ENCODE results near the gene KCNV2.

The KCNV2 gene

GRCh38 chr9:2717385-2717784 lies at the start of gene KCNV2:
Gene KCNV2 (plus strand): TSS chr9:2717510. CDS start chr9:2717740, 230 bp downstream.
- DNase-seq (ENCODE audit: low read depth): no peak
- TF ChIP-seq, protein P1, sequence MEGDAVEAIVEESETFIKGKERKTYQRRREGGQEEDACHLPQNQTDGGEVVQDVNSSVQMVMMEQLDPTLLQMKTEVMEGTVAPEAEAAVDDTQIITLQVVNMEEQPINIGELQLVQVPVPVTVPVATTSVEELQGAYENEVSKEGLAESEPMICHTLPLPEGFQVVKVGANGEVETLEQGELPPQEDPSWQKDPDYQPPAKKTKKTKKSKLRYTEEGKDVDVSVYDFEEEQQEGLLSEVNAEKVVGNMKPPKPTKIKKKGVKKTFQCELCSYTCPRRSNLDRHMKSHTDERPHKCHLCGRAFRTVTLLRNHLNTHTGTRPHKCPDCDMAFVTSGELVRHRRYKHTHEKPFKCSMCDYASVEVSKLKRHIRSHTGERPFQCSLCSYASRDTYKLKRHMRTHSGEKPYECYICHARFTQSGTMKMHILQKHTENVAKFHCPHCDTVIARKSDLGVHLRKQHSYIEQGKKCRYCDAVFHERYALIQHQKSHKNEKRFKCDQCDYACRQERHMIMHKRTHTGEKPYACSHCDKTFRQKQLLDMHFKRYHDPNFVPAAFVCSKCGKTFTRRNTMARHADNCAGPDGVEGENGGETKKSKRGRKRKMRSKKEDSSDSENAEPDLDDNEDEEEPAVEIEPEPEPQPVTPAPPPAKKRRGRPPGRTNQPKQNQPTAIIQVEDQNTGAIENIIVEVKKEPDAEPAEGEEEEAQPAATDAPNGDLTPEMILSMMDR (IDR thresholded peaks at IDR 0.05; ENCODE audit: low read depth, low read length): no peak
- TF ChIP-seq MYC (IDR thresholded peaks at IDR 0.05; ENCODE audit: low read depth, low read length) (no peak), POLR2A (IDR thresholded peaks at IDR 0.05; ENCODE audit: extremely low read depth, insufficient read length) (no peak), MAX (IDR thresholded peaks at IDR 0.05; ENCODE audit: low read depth, low read length) (no peak)
- H3K4me3 ChIP-seq (ENCODE audit: low read depth, low read length): no peak within 1 kb of the TSS

GRCh38 chr9:2673161-2673560 lies 44.1 kb upstream of the KCNV2 start:
- H3K4me3 ChIP-seq (ENCODE audit: low read depth, low read length): no peak overlapping the region
- TF ChIP-seq POLR2A (IDR thresholded peaks at IDR 0.05; ENCODE audit: extremely low read depth, insufficient read length): no peak
- DNase-seq (ENCODE audit: low read depth): no peak

GRCh38 chr9:2674141-2674824 lies 43.0 kb upstream of the KCNV2 start:
- H3K4me3 ChIP-seq (ENCODE audit: low read depth, low read length): no peak overlapping the region
- DNase-seq (ENCODE audit: low read depth): no peak
- TF ChIP-seq MAX (IDR thresholded peaks at IDR 0.05; ENCODE audit: low read depth, low read length) (no peak), MYC (IDR thresholded peaks at IDR 0.05; ENCODE audit: low read depth, low read length) (no peak), POLR2A (IDR thresholded peaks at IDR 0.05; ENCODE audit: extremely low read depth, insufficient read length) (no peak)

DNA sequence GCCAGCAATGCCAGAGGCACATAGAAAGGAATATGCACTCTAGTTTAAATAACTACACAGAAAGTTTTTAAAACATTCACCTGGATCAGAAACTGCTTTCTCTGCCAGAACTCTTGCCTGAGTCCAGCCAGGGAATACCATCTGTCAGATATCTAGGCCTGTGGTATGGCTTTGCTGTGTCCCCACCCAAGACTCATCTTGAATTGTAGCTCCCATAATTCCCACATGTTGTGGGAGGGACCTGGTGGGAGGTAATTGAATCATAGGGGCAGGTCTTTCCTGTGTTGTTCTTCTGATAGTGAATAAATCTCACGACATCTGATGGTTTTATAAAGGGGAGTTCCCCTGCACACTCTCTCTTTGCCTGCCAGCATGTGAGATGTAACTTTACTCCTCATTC lies 41.5 kb upstream of the KCNV2 start:
- no peak for DNase-seq (ENCODE audit: low read depth)
- TF ChIP-seq POLR2A (IDR thresholded peaks at IDR 0.05; ENCODE audit: extremely low read depth, insufficient read length): no peak
- TF ChIP-seq, protein P1 (IDR thresholded peaks at IDR 0.05; ENCODE audit: low read depth, low read length): no peak
- no peak for TF ChIP-seq MAX (IDR thresholded peaks at IDR 0.05; ENCODE audit: low read depth, low read length)
- TF ChIP-seq MYC (IDR thresholded peaks at IDR 0.05; ENCODE audit: low read depth, low read length): no peak
- no peak overlapping the region for H3K4me3 ChIP-seq (ENCODE audit: low read depth, low read length)

- no peak for DNase-seq (ENCODE audit: low read depth)
- no peak overlapping the region for H3K4me3 ChIP-seq (ENCODE audit: low read depth, low read length)
- TF ChIP-seq, protein P1 (IDR thresholded peaks at IDR 0.05; ENCODE audit: low read depth, low read length): no peak
- TF ChIP-seq POLR2A (IDR thresholded peaks at IDR 0.05; ENCODE audit: extremely low read depth, insufficient read length): no peak
- no peak for TF ChIP-seq MAX (IDR thresholded peaks at IDR 0.05; ENCODE audit: low read depth, low read length)
- no peak for TF ChIP-seq MYC (IDR thresholded peaks at IDR 0.05; ENCODE audit: low read depth, low read length)
Measured at GRCh38 chr9:2676466-2676865, 40.8 kb upstream of the KCNV2 start.

- TF ChIP-seq MYC (IDR thresholded peaks at IDR 0.05; ENCODE audit: low read depth, low read length): no peak
- no peak for TF ChIP-seq MAX (IDR thresholded peaks at IDR 0.05; ENCODE audit: low read depth, low read length)
- TF ChIP-seq, protein P1 (IDR thresholded peaks at IDR 0.05; ENCODE audit: low read depth, low read length): no peak
- TF ChIP-seq POLR2A (IDR thresholded peaks at IDR 0.05; ENCODE audit: extremely low read depth, insufficient read length): no peak
- no peak for DNase-seq (ENCODE audit: low read depth)
- no peak overlapping the region for H3K4me3 ChIP-seq (ENCODE audit: low read depth, low read length)
Measured at GRCh38 chr9:2677915-2678889, 39.1 kb upstream of the KCNV2 start.
